GM19043 (cell line): Measurements from ENCODE around the gene SIX4.

Source experiments
- ATAC-seq: cut with Tn5 transposase; IDR thresholded peaks from one replicate; pipeline ENCODE4 v1.9.1; 2021; ENCODE audit warnings: low read depth; ENCODE audit not compliant: unreplicated experiment

The SIX4 gene

GRCh38 chr14:60662982-60663381, 61.2 kb downstream of the SIX4 start:
- no peak for ATAC-seq

GRCh38 chr14:60661721-60662120, 62.4 kb downstream of the SIX4 start:
- no peak for ATAC-seq
